Measurements from ENCODE around the gene MRPS6. TPM values are rescaled to one million over a fixed set of nuclear protein-coding genes. Genes with fewer than 3 reads are reported as not detected.
A peak's percentile ranks its signal among the peaks of the same experiment; 100 is the strongest.

Gene MRPS6
- total RNA-seq, 1 donor: 19.2 TPM

DNA sequence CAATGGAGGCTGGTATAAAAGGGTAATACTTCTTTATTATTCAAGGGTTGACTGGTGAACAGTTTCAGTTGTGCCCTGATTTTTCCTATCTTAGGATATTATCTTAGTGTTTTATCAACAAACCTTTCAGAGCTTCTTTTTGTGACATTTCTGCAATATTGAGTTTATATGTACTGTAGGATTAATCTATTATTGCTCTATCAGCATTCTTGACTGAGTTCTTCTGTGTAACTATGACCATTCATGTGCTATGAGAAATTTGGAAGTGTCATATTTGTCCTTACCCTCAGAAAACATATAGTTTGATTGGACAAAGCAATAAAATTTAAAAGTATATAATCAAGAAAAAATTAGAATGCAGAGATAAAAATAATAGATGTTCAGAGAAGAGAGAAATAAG lies 25.5 kb upstream of the MRPS6 start:
- H3K79me2 ChIP-seq (ENCODE audit: insufficient read depth, low read length): no peaks in the 10 kb centered on the region
- no peaks in the 10 kb centered on the region for H3K4me1 ChIP-seq (ENCODE audit: insufficient read depth, low read length)
- no peaks in the 10 kb centered on the region for H4K20me1 ChIP-seq (ENCODE audit: insufficient read depth, low read length)
- H3K36me3 ChIP-seq (ENCODE audit: insufficient read depth, low read length): no peaks in the 10 kb centered on the region
- no peaks in the 10 kb centered on the region for H3K27me3 ChIP-seq (ENCODE audit: insufficient read depth, low read length)
- TF ChIP-seq, protein P1, sequence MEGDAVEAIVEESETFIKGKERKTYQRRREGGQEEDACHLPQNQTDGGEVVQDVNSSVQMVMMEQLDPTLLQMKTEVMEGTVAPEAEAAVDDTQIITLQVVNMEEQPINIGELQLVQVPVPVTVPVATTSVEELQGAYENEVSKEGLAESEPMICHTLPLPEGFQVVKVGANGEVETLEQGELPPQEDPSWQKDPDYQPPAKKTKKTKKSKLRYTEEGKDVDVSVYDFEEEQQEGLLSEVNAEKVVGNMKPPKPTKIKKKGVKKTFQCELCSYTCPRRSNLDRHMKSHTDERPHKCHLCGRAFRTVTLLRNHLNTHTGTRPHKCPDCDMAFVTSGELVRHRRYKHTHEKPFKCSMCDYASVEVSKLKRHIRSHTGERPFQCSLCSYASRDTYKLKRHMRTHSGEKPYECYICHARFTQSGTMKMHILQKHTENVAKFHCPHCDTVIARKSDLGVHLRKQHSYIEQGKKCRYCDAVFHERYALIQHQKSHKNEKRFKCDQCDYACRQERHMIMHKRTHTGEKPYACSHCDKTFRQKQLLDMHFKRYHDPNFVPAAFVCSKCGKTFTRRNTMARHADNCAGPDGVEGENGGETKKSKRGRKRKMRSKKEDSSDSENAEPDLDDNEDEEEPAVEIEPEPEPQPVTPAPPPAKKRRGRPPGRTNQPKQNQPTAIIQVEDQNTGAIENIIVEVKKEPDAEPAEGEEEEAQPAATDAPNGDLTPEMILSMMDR (IDR thresholded peaks at IDR 0.05; ENCODE audit: extremely low read depth, low read depth, low read length): no peak
- no peak overlapping the region for H3K27ac ChIP-seq (ENCODE audit: low read depth, low read length)
- no peaks in the 10 kb centered on the region for H3K9me3 ChIP-seq (ENCODE audit: low read depth, low read length)
- no peak for DNase-seq (ENCODE audit: insufficient read length, low spot score, missing footprints)
- H3K4me3 ChIP-seq (ENCODE audit: insufficient read depth, low read length): no peak overlapping the region
- no peak overlapping the region for H3K4me2 ChIP-seq (ENCODE audit: insufficient read depth, low read length)
- no peak overlapping the region for H2AFZ ChIP-seq (ENCODE audit: low read length)

DNA sequence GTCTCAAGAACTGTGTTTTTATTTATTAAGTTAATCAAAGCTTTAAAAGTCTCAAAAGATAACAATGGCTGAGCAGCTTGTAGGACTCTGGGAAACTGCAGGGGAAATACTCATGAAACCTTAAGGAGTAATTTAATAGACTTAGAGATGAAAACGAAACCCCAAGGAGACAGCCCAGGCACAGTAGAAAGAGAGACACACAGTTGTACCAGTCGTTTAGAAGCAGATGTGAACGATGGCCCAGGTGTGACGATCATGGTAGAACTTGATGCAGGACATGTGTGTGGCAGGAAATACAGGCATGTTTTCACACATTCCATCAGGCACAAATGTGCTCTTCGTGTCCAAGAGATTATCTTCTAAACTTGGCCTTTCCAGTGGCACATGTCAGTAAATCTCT lies 21.2 kb upstream of the MRPS6 start:
- DNase-seq (ENCODE audit: insufficient read length, low spot score, missing footprints): peak; percentile 15
- Histone ChIP-seq H3K27me3 (ENCODE audit: insufficient read depth, low read length) (no peaks in the 10 kb centered on the region), H3K4me1 (ENCODE audit: insufficient read depth, low read length) (no peaks in the 10 kb centered on the region), H4K20me1 (ENCODE audit: insufficient read depth, low read length) (no peaks in the 10 kb centered on the region), H3K4me2 (ENCODE audit: insufficient read depth, low read length) (no peak overlapping the region), H3K4me3 (ENCODE audit: insufficient read depth, low read length) (no peak overlapping the region), H3K79me2 (ENCODE audit: insufficient read depth, low read length) (no peaks in the 10 kb centered on the region), H3K9me3 (ENCODE audit: low read depth, low read length) (no peaks in the 10 kb centered on the region), H3K36me3 (ENCODE audit: insufficient read depth, low read length) (no peaks in the 10 kb centered on the region), H3K27ac (ENCODE audit: low read depth, low read length) (no peak overlapping the region), H2AFZ (ENCODE audit: low read length) (no peak overlapping the region)
- TF ChIP-seq, protein P1 (IDR thresholded peaks at IDR 0.05; ENCODE audit: extremely low read depth, low read depth, low read length): no peak

DNA sequence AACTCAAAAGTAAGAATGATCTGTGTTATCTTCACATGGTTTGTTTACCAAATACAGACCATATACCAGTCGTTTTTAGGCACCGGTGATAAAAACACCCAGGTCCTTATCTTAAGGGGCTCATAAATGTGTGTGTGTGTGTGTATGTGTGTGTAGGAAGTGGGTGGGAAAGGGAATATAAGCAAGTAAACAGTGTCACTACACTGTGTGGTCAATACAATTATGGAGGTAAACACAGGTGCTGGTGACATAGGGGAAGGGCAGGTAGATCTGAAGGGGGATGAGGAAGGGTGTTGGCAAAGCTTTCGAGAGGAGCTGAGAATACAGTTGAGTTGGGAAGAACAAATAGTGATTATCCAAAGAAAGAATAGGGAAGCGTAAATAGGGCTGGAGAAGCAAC lies 19.1 kb upstream of the MRPS6 start:
- H3K4me2 ChIP-seq (ENCODE audit: insufficient read depth, low read length): no peak overlapping the region
- H4K20me1 ChIP-seq (ENCODE audit: insufficient read depth, low read length): no peaks in the 10 kb centered on the region
- peak; percentile 51 for DNase-seq (ENCODE audit: insufficient read length, low spot score, missing footprints)
- no peaks in the 10 kb centered on the region for H3K9me3 ChIP-seq (ENCODE audit: low read depth, low read length)
- no peak overlapping the region for H2AFZ ChIP-seq (ENCODE audit: low read length)
- H3K4me3 ChIP-seq (ENCODE audit: insufficient read depth, low read length): no peak overlapping the region
- H3K4me1 ChIP-seq (ENCODE audit: insufficient read depth, low read length): no peaks in the 10 kb centered on the region
- TF ChIP-seq, protein P1 (IDR thresholded peaks at IDR 0.05; ENCODE audit: extremely low read depth, low read depth, low read length): no peak
- no peaks in the 10 kb centered on the region for H3K27me3 ChIP-seq (ENCODE audit: insufficient read depth, low read length)
- no peak overlapping the region for H3K27ac ChIP-seq (ENCODE audit: low read depth, low read length)
- no peaks in the 10 kb centered on the region for H3K79me2 ChIP-seq (ENCODE audit: insufficient read depth, low read length)
- H3K36me3 ChIP-seq (ENCODE audit: insufficient read depth, low read length): no peaks in the 10 kb centered on the region

DNA sequence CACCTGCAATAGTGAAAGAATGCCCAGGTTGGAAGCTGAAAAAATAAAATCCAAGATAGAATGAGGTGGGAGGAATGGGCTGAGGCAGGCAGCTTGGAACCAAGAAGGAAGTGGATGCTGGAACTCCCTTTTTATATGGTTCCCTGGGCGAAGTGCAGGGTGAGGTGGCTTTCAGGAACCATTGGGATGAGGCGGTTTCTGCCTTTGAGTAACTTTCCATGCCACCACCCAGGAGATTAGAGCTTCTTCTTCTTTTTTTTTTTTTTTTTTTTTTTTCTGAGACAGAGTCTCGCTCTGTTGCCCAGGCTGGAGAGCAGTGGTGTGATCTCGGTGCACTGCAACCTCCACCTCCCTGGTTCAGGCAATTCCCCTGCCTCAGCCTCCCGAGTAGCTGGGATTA lies 17.8 kb upstream of the MRPS6 start:
- Histone ChIP-seq H3K4me2 (ENCODE audit: insufficient read depth, low read length) (no peak overlapping the region), H3K36me3 (ENCODE audit: insufficient read depth, low read length) (no peaks in the 10 kb centered on the region), H3K4me1 (ENCODE audit: insufficient read depth, low read length) (no peaks in the 10 kb centered on the region), H3K79me2 (ENCODE audit: insufficient read depth, low read length) (no peaks in the 10 kb centered on the region), H2AFZ (ENCODE audit: low read length) (no peak overlapping the region), H3K27ac (ENCODE audit: low read depth, low read length) (no peak overlapping the region), H3K4me3 (ENCODE audit: insufficient read depth, low read length) (no peak overlapping the region), H4K20me1 (ENCODE audit: insufficient read depth, low read length) (no peaks in the 10 kb centered on the region), H3K9me3 (ENCODE audit: low read depth, low read length) (no peaks in the 10 kb centered on the region), H3K27me3 (ENCODE audit: insufficient read depth, low read length) (no peaks in the 10 kb centered on the region)
- DNase-seq (ENCODE audit: insufficient read length, low spot score, missing footprints): no peak
- TF ChIP-seq, protein P1 (IDR thresholded peaks at IDR 0.05; ENCODE audit: extremely low read depth, low read depth, low read length): no peak
